K562 (cell line): ENCODE results near the gene LRP4. TPM values are rescaled to one million over a fixed set of nuclear protein-coding genes. Genes with fewer than 3 reads are reported as not detected.
A peak's percentile ranks its signal among the peaks of the same experiment; 100 is the strongest.

Experiments used
- ARHGAP35 ChIP-seq: fragments of 450-650 bp; IDR thresholded peaks from 2 replicates; pipeline ENCODE4 v1.6.1; 2018; ENCODE audit not compliant: partially characterized antibody
- CBX1 ChIP-seq: sonication (generic); IDR thresholded peaks from 2 replicates; pipeline ENCODE4 v1.6.1; 2016; ENCODE audit warnings: antibody characterized with exemption, low read depth, mild to moderate bottlenecking
- CHD2 ChIP-seq: IDR thresholded peaks from 2 replicates; pipeline ENCODE4 v1.6.1; 2011; ENCODE audit warnings: low read depth, low read length
- CREBBP ChIP-seq: IDR thresholded peaks from one replicate; pipeline ENCODE4 v1.6.1; 2012; ENCODE audit warnings: low read depth, mild to moderate bottlenecking, control low read depth, inconsistent platforms, low read length
- EGR1 ChIP-seq: fragments of 450-650 bp; conservative IDR thresholded peaks from 2 replicates; pipeline ENCODE4 v1.6.1; 2017; ENCODE audit warnings: mild to moderate bottlenecking
- EHMT2 ChIP-seq: fragments of 450-650 bp; IDR thresholded peaks from 2 replicates; pipeline ENCODE4 v1.6.1; 2018; ENCODE audit warnings: antibody characterized with exemption
- FOXM1 ChIP-seq, 2 experiments: fragments of 450-650 bp in 1 of 2; sonication (generic) in 1 of 2; formaldehyde crosslinking in 1 of 2; IDR thresholded peaks; 2 replicates each; pipeline versions ENCODE4 v1.6.1 to v1.9.0; 2017 to 2022; ENCODE audit warnings: low read depth in 2 of 2, mild to moderate bottlenecking in 2 of 2, missing genetic modification reagents in 1 of 2, moderate library complexity in 1 of 2
- HBP1 ChIP-seq: fragments of 450-650 bp; formaldehyde crosslinking; IDR thresholded peaks from 2 replicates; pipeline ENCODE4 v1.4.0; 2022; ENCODE audit warnings: missing genetic modification characterization
- HDAC1 ChIP-seq, 2 experiments: fragments of 450-650 bp; IDR thresholded peaks; 2 replicates each; pipeline ENCODE4 v1.6.1; 2016 to 2017; ENCODE audit warnings: inconsistent platforms in 1 of 2, mild to moderate bottlenecking in 1 of 2, moderate library complexity in 1 of 2
- MCM5 ChIP-seq: fragments of 450-650 bp; IDR thresholded peaks from 2 replicates; pipeline ENCODE4 v1.6.1; 2016; ENCODE audit warnings: low read depth
- NBN ChIP-seq: fragments of 450-650 bp; IDR thresholded peaks from 2 replicates; pipeline ENCODE4 v1.6.1; 2016; ENCODE audit warnings: low read depth, mild to moderate bottlenecking
- NFE2 ChIP-seq: IDR thresholded peaks from 2 replicates; pipeline ENCODE4 v1.6.1; 2014; ENCODE audit warnings: antibody characterized with exemption, low read depth
- PCBP1 ChIP-seq: fragments of 200-400 bp; formaldehyde crosslinking; IDR thresholded peaks from 2 replicates; pipeline ENCODE4 v1.6.1; 2018; ENCODE audit warnings: mild to moderate bottlenecking, low read depth, low read length; ENCODE audit not compliant: poor library complexity, severe bottlenecking
- PTBP1 ChIP-seq: fragments of 200-400 bp; formaldehyde crosslinking; IDR thresholded peaks from 2 replicates; pipeline ENCODE4 v1.6.1; 2017; ENCODE audit warnings: low read depth, low read length
- RB1 ChIP-seq: fragments of 450-650 bp; IDR thresholded peaks from 2 replicates; pipeline ENCODE4 v1.6.1; 2017; ENCODE audit warnings: low read depth, mild to moderate bottlenecking
- SMARCC2 ChIP-seq: fragments of 450-650 bp; IDR thresholded peaks from 2 replicates; pipeline ENCODE4 v1.6.1; 2017; ENCODE audit warnings: antibody characterized with exemption, moderate library complexity, mild to moderate bottlenecking, low read depth
- SMARCE1 ChIP-seq: fragments of 450-650 bp; IDR thresholded peaks from 2 replicates; pipeline ENCODE4 v1.7.1; 2016; ENCODE audit warnings: mild to moderate bottlenecking
- SNRNP70 ChIP-seq: fragments of 200-400 bp; formaldehyde crosslinking; optimal IDR thresholded peaks from 2 replicates; pipeline ENCODE3; 2017; ENCODE audit warnings: low read depth, low read length
- TAF7 ChIP-seq: fragments of 450-650 bp; IDR thresholded peaks from 2 replicates; pipeline ENCODE4 v1.6.1; 2016; ENCODE audit warnings: missing genetic modification characterization, missing compliant biosample characterization
- TAL1 ChIP-seq: fragments of 450-650 bp; IDR thresholded peaks from 2 replicates; pipeline ENCODE4 v1.6.1; 2016; ENCODE audit warnings: mild to moderate bottlenecking
- TCF7 ChIP-seq: sonication (generic); IDR thresholded peaks from 2 replicates; pipeline ENCODE4 v1.6.1; 2016; ENCODE audit warnings: antibody characterized with exemption, borderline replicate concordance
- THRB ChIP-seq: fragments of 450-650 bp; formaldehyde crosslinking; conservative IDR thresholded peaks from 2 replicates; pipeline ENCODE4 v1.4.0; 2022; ENCODE audit warnings: mild to moderate bottlenecking, missing genetic modification characterization
- ZBTB2 ChIP-seq: fragments of 450-650 bp; IDR thresholded peaks from 2 replicates; pipeline ENCODE4 v1.6.1; 2016; ENCODE audit warnings: antibody characterized with exemption
- ZFX ChIP-seq: sonication (generic); formaldehyde crosslinking; IDR thresholded peaks from 2 replicates; pipeline ENCODE4 v1.8.0; 2022; ENCODE audit warnings: mild to moderate bottlenecking, missing genetic modification reagents, moderate library complexity
- ZNF277 ChIP-seq: fragments of 250-450 bp; sonication (Bioruptor Pico); IDR thresholded peaks from 2 replicates; pipeline ENCODE4 v1.8.0; 2022; ENCODE audit warnings: inconsistent platforms, mild to moderate bottlenecking, moderate library complexity, borderline replicate concordance
- ZNF766 ChIP-seq: fragments of 200-800 bp; sonication (Bioruptor generic); conservative IDR thresholded peaks from 2 replicates; pipeline ENCODE4 v1.6.1; 2016; ENCODE audit warnings: missing genetic modification characterization, missing compliant biosample characterization
- polyA plus RNA-seq, 8 experiments: library from polyadenylated mRNA; depleted of rRNA in 4 of 8; stranded (reverse) in 5 of 8; unstranded in 3 of 8; fragments of >200 nt; fragmentation: Nextera tagmentation in 2 of 8; fragmentation: Illumina TruSeq in 1 of 8; extraction: Ambion mirVana in 2 of 8; extraction: Trizol in 1 of 8; gene quantifications; 2 replicates each; pipeline versions ENCODE4 v1.2.1 to v1.2.3, GENCODE V29; 2011 to 2014; ENCODE audit warnings: inconsistent platforms in 1 of 8, missing spikeins in 1 of 8
- total RNA-seq, 7 experiments: library from RNA; depleted of rRNA in 6 of 7; stranded (reverse); fragments of >200 nt in 6 of 7; fragmentation: Illumina TruSeq in 2 of 7; extraction: Trizol in 2 of 7; gene quantifications; 2 replicates each; pipeline versions ENCODE4 v1.2.1 to v1.2.3, GENCODE V29; 2011 to 2021; ENCODE audit warnings: low replicate concordance in 1 of 7

The LRP4 gene
- total and polyA plus RNA-seq, 9 of the 15 experiments (the other 6 are each of a cell fraction or from before 2014, with no cell fraction given): 0.04 to 0.54 (median 0.10) TPM

GRCh38 chr11:46832511-46833214, 85.7 kb downstream of the LRP4 start (continued):
- peak; percentile 55; the same call in 1 of the 2 replicates for TF ChIP-seq SMARCE1
- TF ChIP-seq ZNF277 (CRISPR knock-in tag): no peak
- TF ChIP-seq TAL1: peak; percentile 66
- no peak for TF ChIP-seq PCBP1
- no peak for TF ChIP-seq HDAC1 (IDR thresholded peaks at IDR 0.05)
- no peak for TF ChIP-seq EGR1
- TF ChIP-seq CREBBP: no peak
- peak; percentile 87 for TF ChIP-seq NFE2
- no peak for TF ChIP-seq RB1
- no peak for TF ChIP-seq TAF7
- TF ChIP-seq NBN: no peak
- 0 out of 2 replicates have a peak, but pooled peaks have one; percentile 12 for TF ChIP-seq ZNF766 (CRISPR knock-in tag)
- no peak for TF ChIP-seq CBX1
- TF ChIP-seq THRB: no peak
- TF ChIP-seq PTBP1: no peak
- no peak; the same call in 1 of the 2 replicates for TF ChIP-seq FOXM1 (IDR thresholded peaks at IDR 0.05; ENCODE audit: low read depth)
- no peak for TF ChIP-seq FOXM1 (CRISPR knock-in tag; IDR thresholded peaks at IDR 0.05; ENCODE audit: low read depth)
- no peak for TF ChIP-seq CHD2
- TF ChIP-seq EHMT2: no peak
- TF ChIP-seq ZFX (CRISPR knock-in tag): no peak
- no peak for TF ChIP-seq HBP1
- TF ChIP-seq MCM5: no peak
- TF ChIP-seq SMARCC2: peak; percentile 64; the same call in 1 of the 2 replicates
- no peak for TF ChIP-seq ARHGAP35
- no peak for TF ChIP-seq TCF7
- no peak for TF ChIP-seq ZBTB2
- no peak for TF ChIP-seq SNRNP70
